DOHH2 (cell line): ENCODE results near the gene PTTG1IP2.

Source experiments
- H3F3A ChIP-seq: fragments of 200-600 bp; sonication (generic), shearing (Covaris generic); 2 replicates; pipeline ENCODE4 v1.6.0; 2016; ENCODE audit warnings: antibody characterized with exemption, mild to moderate bottlenecking; ENCODE audit not compliant: control insufficient read depth, insufficient read depth
- H3K27ac ChIP-seq: fragments of 200-600 bp; sonication (generic); 2 replicates; pipeline ENCODE4 v1.5.1; 2014; ENCODE audit warnings: low read depth, mild to moderate bottlenecking, low read length, moderate library complexity
- H3K27me3 ChIP-seq: fragments of 200-600 bp; sonication (generic); 2 replicates; pipeline ENCODE4 v1.6.1; 2014; ENCODE audit warnings: mild to moderate bottlenecking, low read length, mixed read lengths; ENCODE audit not compliant: control insufficient read depth
- H3K36me3 ChIP-seq: fragments of 200-600 bp; sonication (generic); 2 replicates; pipeline ENCODE4 v1.6.1; 2014; ENCODE audit warnings: mild to moderate bottlenecking, low read length, moderate library complexity, mixed read lengths; ENCODE audit not compliant: control insufficient read depth
- H3K4me1 ChIP-seq: fragments of 200-600 bp; sonication (generic); 2 replicates; pipeline ENCODE4 v1.6.1; 2014; ENCODE audit warnings: mild to moderate bottlenecking, low read length, mixed read lengths; ENCODE audit not compliant: control insufficient read depth
- H3K4me2 ChIP-seq: fragments of 200-600 bp; sonication (generic); 2 replicates; pipeline ENCODE4 v1.6.0; 2014; ENCODE audit warnings: mild to moderate bottlenecking, low read length, moderate library complexity
- H3K4me3 ChIP-seq: fragments of 200-600 bp; sonication (generic); 2 replicates; pipeline ENCODE4 v1.5.1; 2014; ENCODE audit warnings: mild to moderate bottlenecking, low read length, mixed read lengths
- H3K79me2 ChIP-seq: fragments of 200-600 bp; sonication (generic); 2 replicates; pipeline ENCODE4 v1.6.1; 2014; ENCODE audit warnings: mild to moderate bottlenecking, low read length, mixed read lengths; ENCODE audit not compliant: control insufficient read depth
- H3K9me2 ChIP-seq: fragments of 200-600 bp; sonication (generic); replicated peaks from 2 replicates; pipeline ENCODE4 v1.6.1; 2014; ENCODE audit warnings: mild to moderate bottlenecking, low read length, mixed read lengths; ENCODE audit not compliant: control insufficient read depth
- H3K9me3 ChIP-seq: fragments of 200-600 bp; sonication (generic); 2 replicates; pipeline ENCODE4 v1.6.1; 2014; ENCODE audit warnings: antibody characterized with exemption, low read length, mixed read lengths; ENCODE audit not compliant: control insufficient read depth, insufficient read depth
- H4K20me1 ChIP-seq: fragments of 200-600 bp; sonication (generic); 2 replicates; pipeline ENCODE4 v1.6.0; 2014; ENCODE audit warnings: low read depth, mild to moderate bottlenecking, antibody characterized with exemption, low read length, moderate library complexity; ENCODE audit not compliant: control insufficient read depth, insufficient read depth
- CTCF ChIP-seq: fragments of 200-600 bp; sonication (generic); IDR thresholded peaks from one replicate; pipeline ENCODE4 v1.5.1; 2014; ENCODE audit warnings: antibody characterized with exemption, mild to moderate bottlenecking, low read depth, low read length; ENCODE audit not compliant: poor library complexity, severe bottlenecking
- EZH2phosphoT487 ChIP-seq: fragments of 200-600 bp; sonication (generic); IDR thresholded peaks from 2 replicates; pipeline ENCODE4 v1.6.1; 2017; ENCODE audit warnings: borderline replicate concordance, mild to moderate bottlenecking, antibody characterized with exemption, low read length, moderate library complexity, mixed read lengths

PTTG1IP2 gene

GRCh38 chr7:90453259-90453891 lies 16.1 kb upstream of the PTTG1IP2 start:
- H3K36me3 ChIP-seq = no peaks in the 10 kb centered on the region
- H3K4me2 ChIP-seq = no peak overlapping the region
- no peaks in the 10 kb centered on the region for H3K79me2 ChIP-seq
- no peak overlapping the region for H3K27ac ChIP-seq
- TF ChIP-seq EZH2phosphoT487 (no peak), CTCF (no peak)
- H3F3A ChIP-seq = no peaks in the 10 kb centered on the region
- no peaks in the 10 kb centered on the region for H4K20me1 ChIP-seq
- no peaks in the 10 kb centered on the region for H3K9me2 ChIP-seq
- H3K4me1 ChIP-seq = peaks cover 13% of the 10 kb centered on the region
- peaks cover 10% of the 10 kb centered on the region for H3K27me3 ChIP-seq
- H3K9me3 ChIP-seq = no peaks in the 10 kb centered on the region
- no peak overlapping the region for H3K4me3 ChIP-seq

- no peaks in the 10 kb centered on the region for H3K36me3 ChIP-seq
- H3F3A ChIP-seq = no peaks in the 10 kb centered on the region
- TF ChIP-seq EZH2phosphoT487 (no peak), CTCF (no peak)
- no peak overlapping the region for H3K4me3 ChIP-seq
- H3K9me3 ChIP-seq = no peaks in the 10 kb centered on the region
- H3K9me2 ChIP-seq = no peaks in the 10 kb centered on the region
- H3K79me2 ChIP-seq = no peaks in the 10 kb centered on the region
- H3K27ac ChIP-seq = no peak overlapping the region
- no peaks in the 10 kb centered on the region for H4K20me1 ChIP-seq
- H3K4me2 ChIP-seq = no peak overlapping the region
- peaks cover 13% of the 10 kb centered on the region for H3K4me1 ChIP-seq
- H3K27me3 ChIP-seq = peaks cover 10% of the 10 kb centered on the region
These were observed 15.5 kb upstream of the PTTG1IP2 start for GRCh38 chr7:90453931-90454330.

- Histone ChIP-seq H4K20me1 (no peaks in the 10 kb centered on the region), H3K9me3 (no peaks in the 10 kb centered on the region), H3K4me2 (peak overlapping the region; percentile 39), H3F3A (no peaks in the 10 kb centered on the region), H3K9me2 (no peaks in the 10 kb centered on the region), H3K4me3 (peak overlapping the region; percentile 12; the same call in 1 of the 2 replicates), H3K79me2 (no peaks in the 10 kb centered on the region), H3K4me1 (peaks cover 13% of the 10 kb centered on the region), H3K36me3 (no peaks in the 10 kb centered on the region), H3K27ac (no peak overlapping the region), H3K27me3 (peaks cover 10% of the 10 kb centered on the region)
- peak; percentile 91 for TF ChIP-seq CTCF
- no peak for TF ChIP-seq EZH2phosphoT487
These were observed 14.0 kb upstream of the PTTG1IP2 start for GRCh38 chr7:90455163-90456030.
